Measurements from ENCODE around the gene CDPF1.

GRCh38 chr22:46263216-46263590, 13.1 kb upstream of the CDPF1 start, which contains the start of gene PKDREJ:
- TF ChIP-seq YY1 (IDR thresholded peaks at IDR 0.05; ENCODE audit: insufficient read depth, insufficient replicate concordance, low read depth, low read length) (no peak), ZNF274 (CRISPR knock-in tag; IDR thresholded peaks at IDR 0.05) (no peak), POLR2A (IDR thresholded peaks at IDR 0.05; ENCODE audit: insufficient read depth in 1 of 2, low read depth in 2 of 2, low read length in 2 of 2) (no peak), CC2D1A (CRISPR knock-in tag; IDR thresholded peaks at IDR 0.05) (no peak), MXI1 (IDR thresholded peaks at IDR 0.05; ENCODE audit: borderline replicate concordance, low read depth, low read length) (no peak), KDM5B (CRISPR knock-in tag; IDR thresholded peaks at IDR 0.05; ENCODE audit: borderline replicate concordance) (no peak), ZNF510 (CRISPR knock-in tag; IDR thresholded peaks at IDR 0.05; ENCODE audit: low read depth) (no peak), CREM (IDR thresholded peaks at IDR 0.05) (no peak), CREM (CRISPR knock-in tag; IDR thresholded peaks at IDR 0.05) (no peak), SMAD3 (CRISPR knock-in tag; IDR thresholded peaks at IDR 0.05) (no peak), EZH2 (conservative IDR thresholded peaks at IDR 0.05; ENCODE audit: low read depth, low read length) (no peak), RAD51 (IDR thresholded peaks at IDR 0.05; ENCODE audit: borderline replicate concordance) (no peak)
- TF ChIP-seq, protein P1, sequence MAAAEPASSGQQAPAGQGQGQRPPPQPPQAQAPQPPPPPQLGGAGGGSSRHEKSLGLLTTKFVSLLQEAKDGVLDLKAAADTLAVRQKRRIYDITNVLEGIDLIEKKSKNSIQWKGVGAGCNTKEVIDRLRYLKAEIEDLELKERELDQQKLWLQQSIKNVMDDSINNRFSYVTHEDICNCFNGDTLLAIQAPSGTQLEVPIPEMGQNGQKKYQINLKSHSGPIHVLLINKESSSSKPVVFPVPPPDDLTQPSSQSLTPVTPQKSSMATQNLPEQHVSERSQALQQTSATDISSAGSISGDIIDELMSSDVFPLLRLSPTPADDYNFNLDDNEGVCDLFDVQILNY (CRISPR knock-in tag; conservative IDR thresholded peaks at IDR 0.05) = no peak
- TF ChIP-seq, protein P2, sequence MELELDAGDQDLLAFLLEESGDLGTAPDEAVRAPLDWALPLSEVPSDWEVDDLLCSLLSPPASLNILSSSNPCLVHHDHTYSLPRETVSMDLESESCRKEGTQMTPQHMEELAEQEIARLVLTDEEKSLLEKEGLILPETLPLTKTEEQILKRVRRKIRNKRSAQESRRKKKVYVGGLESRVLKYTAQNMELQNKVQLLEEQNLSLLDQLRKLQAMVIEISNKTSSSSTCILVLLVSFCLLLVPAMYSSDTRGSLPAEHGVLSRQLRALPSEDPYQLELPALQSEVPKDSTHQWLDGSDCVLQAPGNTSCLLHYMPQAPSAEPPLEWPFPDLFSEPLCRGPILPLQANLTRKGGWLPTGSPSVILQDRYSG (CRISPR knock-in tag; IDR thresholded peaks at IDR 0.05) = no peak
- TF ChIP-seq, protein P3, sequence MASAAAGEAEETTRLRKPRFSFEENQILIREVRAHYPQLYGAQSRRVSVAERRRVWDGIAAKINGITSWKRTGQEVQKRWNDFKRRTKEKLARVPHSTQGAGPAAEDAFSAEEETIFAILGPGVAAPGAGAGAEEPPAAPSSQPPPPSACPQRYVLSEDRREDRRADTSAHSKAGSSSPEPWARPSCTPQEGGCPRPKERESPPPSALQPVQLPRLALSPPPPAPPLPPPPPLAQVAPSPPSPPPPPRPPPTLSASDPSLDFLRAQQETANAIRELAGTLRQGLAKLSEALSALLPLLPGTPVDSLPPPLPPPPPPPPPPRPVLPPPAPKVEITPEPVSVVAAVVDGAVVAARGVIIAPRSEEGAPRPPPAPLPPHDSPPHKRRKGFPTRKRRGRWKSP (CRISPR knock-in tag; IDR thresholded peaks at IDR 0.05) = no peak

Measured in HepG2 (cell line).